Neutrophil (primary cell): ENCODE measurements around the gene FKBP10.
A peak's percentile ranks its signal among the peaks of the same experiment; 100 is the strongest.
"Not testable (repeated sequence)": the region's sequence is repeated elsewhere in the genome, so short reads cannot be mapped to it uniquely, and the experiment has no call there.

Experiments used
- H3K27ac ChIP-seq: fragments of 200-600 bp; sonication (generic); 2 replicates; pipeline ENCODE4 v1.5.1; 2016; ENCODE audit warnings: mild to moderate bottlenecking, moderate library complexity
- H3K27me3 ChIP-seq: fragments of 200-600 bp; sonication (generic); 2 replicates; pipeline ENCODE4 v1.6.0; 2016; ENCODE audit warnings: mild to moderate bottlenecking
- H3K36me3 ChIP-seq: fragments of 200-600 bp; sonication (generic); 2 replicates; pipeline ENCODE4 v1.5.1; 2017
- H3K4me1 ChIP-seq, 2 experiments: fragments of 200-600 bp in 1 of 2; sonication (generic) in 1 of 2; 1 replicate in 1 of 2; 2 replicates in 1 of 2; pipeline versions ENCODE4 v1.5.1 to v1.6.1; 2013 to 2016; ENCODE audit warnings: low read depth in 1 of 2, low read length in 1 of 2, mild to moderate bottlenecking in 1 of 2, moderate library complexity in 1 of 2; ENCODE audit not compliant: control insufficient read depth in 1 of 2, insufficient read depth in 1 of 2
- H3K4me3 ChIP-seq, 2 experiments: fragments of 200-600 bp in 1 of 2; sonication (generic) in 1 of 2; 1 replicate in 1 of 2; 2 replicates in 1 of 2; pipeline ENCODE4 v1.5.1; 2013 to 2016; ENCODE audit warnings: low read depth in 1 of 2, low read length in 1 of 2, mild to moderate bottlenecking in 1 of 2, moderate library complexity in 1 of 2
- H3K9me3 ChIP-seq: fragments of 200-600 bp; sonication (generic); 2 replicates; pipeline ENCODE4 v1.5.1; 2016
- CTCF ChIP-seq: fragments of 200-600 bp; sonication (generic); IDR thresholded peaks from 2 replicates; pipeline ENCODE4 v1.5.1; 2016; ENCODE audit warnings: antibody characterized with exemption

The FKBP10 gene

GRCh38 chr17:41824086-41824485 is 11.3 kb downstream of the FKBP10 start:
- no peak overlapping the region for H3K27ac ChIP-seq
- no peak overlapping the region for H3K4me3 ChIP-seq
- TF ChIP-seq CTCF, result no peak
- H3K4me1 ChIP-seq, result no peaks in the 10 kb centered on the region
- no peaks in the 10 kb centered on the region for H3K36me3 ChIP-seq
- H3K9me3 ChIP-seq, result no peaks in the 10 kb centered on the region
- H3K27me3 ChIP-seq, result no peaks in the 10 kb centered on the region

GRCh38 chr17:41825175-41825845 is 12.5 kb downstream of the FKBP10 start:
- Histone ChIP-seq H3K4me1 (no peaks in the 10 kb centered on the region), H3K27ac (no peak overlapping the region), H3K4me3 (no peak overlapping the region), H3K9me3 (no peaks in the 10 kb centered on the region), H3K36me3 (no peaks in the 10 kb centered on the region), H3K27me3 (no peaks in the 10 kb centered on the region)
- no peak for TF ChIP-seq CTCF

- not testable (repeated sequence) for H3K4me1 ChIP-seq, H3K36me3 ChIP-seq
These were observed 17.2 kb downstream of the FKBP10 start for GRCh38 chr17:41829961-41830360.

GRCh38 chr17:41835214-41835799 is 22.5 kb downstream of the FKBP10 start:
- Histone ChIP-seq H3K36me3 (no peaks in the 10 kb centered on the region), H3K4me3 (peak overlapping the region; percentile 44 to 60), H3K4me1 (peaks cover 3 to 12% of the 10 kb centered on the region in 2 experiments), H3K9me3 (no peaks in the 10 kb centered on the region), H3K27me3 (peaks cover 66% of the 10 kb centered on the region), H3K27ac (no peak overlapping the region)
- TF ChIP-seq CTCF, result no peak

More at GRCh38 chr17:41829961-41830360, 17.2 kb downstream of the FKBP10 start:
- H3K9me3 ChIP-seq, H3K27ac ChIP-seq, H3K4me3 ChIP-seq: not testable (repeated sequence)
- H3K27me3 ChIP-seq, result peaks cover 15% of the 10 kb centered on the region

GRCh38 chr17:41835800-41836549 is 23.2 kb downstream of the FKBP10 start, which contains the start of gene NT5C3B:
TSS of gene NT5C3B (minus strand) at chr17:41836232. CDS start at chr17:41836193, 39 bp downstream.
- no peak for TF ChIP-seq CTCF
- H3K4me3 ChIP-seq, result peak within 1 kb of the TSS; percentile 44 to 60
- H3K9me3 ChIP-seq, result no peaks in the 10 kb centered on the region
- peaks cover 3 to 12% of the 10 kb centered on the region in 2 experiments for H3K4me1 ChIP-seq
- no peaks in the 10 kb centered on the region for H3K36me3 ChIP-seq
- no peak within 1 kb of the TSS for H3K27ac ChIP-seq
- peaks cover 71% of the 10 kb centered on the region for H3K27me3 ChIP-seq
